Ovary (tissue), 9 donors: Measurements from ENCODE around the gene HOXA4. TPM values are rescaled to one million over a fixed set of nuclear protein-coding genes. Genes with fewer than 3 reads are reported as not detected.

Experiments
- DNase-seq, 5 donors: peaks; one replicate each; pipeline ENCODE4 v3.0.0-alpha.2; 2019 to 2020
- H3K27ac ChIP-seq, 2 donors: fragments of 200-600 bp; one replicate each; pipeline versions ENCODE4 v1.5.1 to v1.8.0; 2019 to 2022
- H3K27me3 ChIP-seq: fragments of 200-600 bp; one replicate; pipeline ENCODE4 v1.8.0; 2022
- H3K36me3 ChIP-seq: fragments of 200-600 bp; sonication (generic); one replicate; pipeline ENCODE4 v1.5.1; 2019
- H3K4me1 ChIP-seq: one replicate; pipeline ENCODE4 v1.8.1; 2013; ENCODE audit warnings: mild to moderate bottlenecking, moderate library complexity; ENCODE audit not compliant: insufficient read depth
- H3K4me3 ChIP-seq: fragments of 200-600 bp; sonication (generic); one replicate; pipeline ENCODE4 v1.5.1; 2017
- H3K9me3 ChIP-seq, 2 donors: fragments of 200-600 bp in 1 of 2; sonication (generic) in 1 of 2; one replicate each; pipeline versions ENCODE4 v1.5.1 to v1.8.1; 2013 to 2019; ENCODE audit warnings: mild to moderate bottlenecking in 1 of 2, moderate library complexity in 1 of 2
- EP300 ChIP-seq: sonication (generic); formaldehyde crosslinking; IDR thresholded peaks from one replicate; pipeline ENCODE4 v1.6.1; 2017; ENCODE audit warnings: antibody characterized with exemption
- POLR2A ChIP-seq: fragments of 450-650 bp; IDR thresholded peaks from one replicate; pipeline ENCODE4 v1.6.1; 2017; ENCODE audit warnings: antibody characterized with exemption, mild to moderate bottlenecking, moderate library complexity
- WGBS, 3 donors: extraction: QIAGEN DNeasy Blood & Tissue Kit in 1 of 3; methylation state at CpG; one replicate each; pipeline versions ENCODE4 v1.1.5 to v1.1.7; 2013 to 2017; 5-methylcytosine and 5-hydroxymethylcytosine counted together
- intact Hi-C, 4 donors: fragments of 100-400 bp; cut with DNase I; formaldehyde crosslinking; loops; one replicate each; pipeline versions ENCODE4 v1.11.0 to v1.15.1; 2022 to 2023
- polyA plus RNA-seq, 2 donors: library from polyadenylated mRNA; stranded (reverse); fragments of 200-250 nt in 1 of 2; fragments of 350-450 nt in 1 of 2; fragmentation: Illumina TruSeq in 1 of 2; extraction: RNeasy Lipid Tissue Mini Kit (QIAGEN cat#74804) in 1 of 2; gene quantifications; one replicate each; pipeline ENCODE4 v1.2.3, GENCODE V29; 2013 to 2014
- total RNA-seq, 7 donors: library from RNA; depleted of rRNA in 2 of 7; stranded (reverse); fragments of >200 nt in 2 of 7; fragmentation: NEBNext Ultra II Directional in 3 of 7; extraction: Animal tissue kit (Norgen Biotek cat#: 25700) in 3 of 7; gene quantifications; one replicate each; pipeline versions ENCODE4 v1.1.0 to v1.2.4, GENCODE V29; 2016 to 2023
- TF ChIP-seq, protein P1 (sequence below), 3 donors: fragments of 450-650 bp in 2 of 3; fragments of 200-600 bp in 1 of 3; IDR thresholded peaks; one replicate each; pipeline versions ENCODE4 v1.5.1 to v1.8.0; 2016 to 2022; ENCODE audit warnings: antibody characterized with exemption in 3 of 3, mild to moderate bottlenecking in 1 of 3
- donor health status: DM: no; HTN: no; CAD: no; lungs with moderate emphysema.
- donor health status: DM: no; HTN: no; CAD: no.
- donor health status: Bipolar disorder and iron deficiency.
- donor health status: DM: yes; HTN: yes; CAD: no.
- donor health status: DM: no; HTN: no; CAD: no.
- donor health status: DM: yes; HTN: yes; CAD: no.

Gene HOXA4
- total and polyA plus RNA-seq, 9 donors, result 0.22 to 34.0 (median 3.5) TPM

DNA sequence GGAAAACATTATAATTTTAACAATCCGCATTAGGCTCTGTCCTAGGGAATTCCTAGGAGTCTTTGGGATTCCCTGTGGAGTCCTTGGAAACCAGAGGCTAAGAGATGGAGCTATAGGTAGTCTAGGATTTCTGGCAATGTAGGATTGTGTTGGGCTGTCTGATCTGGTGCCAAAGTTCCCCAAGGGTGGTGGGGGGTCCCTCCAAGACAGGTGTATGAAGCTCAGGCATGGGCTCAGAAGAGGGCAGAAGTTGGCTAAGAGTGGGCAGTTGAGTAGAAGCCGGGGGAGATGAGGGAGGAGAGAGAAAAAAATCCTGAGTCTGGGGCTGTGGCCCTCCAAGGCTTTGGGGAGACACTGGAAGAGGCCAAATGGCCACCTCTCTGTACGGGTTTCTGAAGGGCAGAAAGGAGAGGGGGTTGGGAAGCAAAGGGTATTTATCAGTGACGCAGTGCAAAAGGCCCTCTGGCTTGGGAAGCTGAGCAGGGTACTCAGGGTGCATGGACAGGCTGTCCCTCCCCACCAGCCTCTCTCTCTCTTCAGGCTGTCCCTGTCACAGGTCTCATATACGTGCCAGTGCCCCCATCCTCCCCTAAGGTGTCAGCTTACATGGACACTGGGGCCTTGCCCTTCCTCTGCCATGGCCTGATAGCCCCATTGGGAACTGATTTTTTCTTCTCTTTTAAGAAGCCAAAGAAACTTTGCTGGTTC, 16.1 kb upstream of the HOXA4 start:
- Histone ChIP-seq H3K4me1 (peaks cover 5% of the 10 kb centered on the region), H3K27me3 (no peaks in the 10 kb centered on the region), H3K4me3 (no peak overlapping the region), H3K36me3 (no peaks in the 10 kb centered on the region), H3K27ac (no peak overlapping the region), H3K9me3 (peaks cover 0 to 7% of the 10 kb centered on the region in 2 donors)
- DNase-seq, result no peak
- WGBS, 3 donors, result 70 to 72% (median 71%) methylated on average over 5 of the region's 5 CpGs
- no peak for TF ChIP-seq EP300
- TF ChIP-seq, protein P1, sequence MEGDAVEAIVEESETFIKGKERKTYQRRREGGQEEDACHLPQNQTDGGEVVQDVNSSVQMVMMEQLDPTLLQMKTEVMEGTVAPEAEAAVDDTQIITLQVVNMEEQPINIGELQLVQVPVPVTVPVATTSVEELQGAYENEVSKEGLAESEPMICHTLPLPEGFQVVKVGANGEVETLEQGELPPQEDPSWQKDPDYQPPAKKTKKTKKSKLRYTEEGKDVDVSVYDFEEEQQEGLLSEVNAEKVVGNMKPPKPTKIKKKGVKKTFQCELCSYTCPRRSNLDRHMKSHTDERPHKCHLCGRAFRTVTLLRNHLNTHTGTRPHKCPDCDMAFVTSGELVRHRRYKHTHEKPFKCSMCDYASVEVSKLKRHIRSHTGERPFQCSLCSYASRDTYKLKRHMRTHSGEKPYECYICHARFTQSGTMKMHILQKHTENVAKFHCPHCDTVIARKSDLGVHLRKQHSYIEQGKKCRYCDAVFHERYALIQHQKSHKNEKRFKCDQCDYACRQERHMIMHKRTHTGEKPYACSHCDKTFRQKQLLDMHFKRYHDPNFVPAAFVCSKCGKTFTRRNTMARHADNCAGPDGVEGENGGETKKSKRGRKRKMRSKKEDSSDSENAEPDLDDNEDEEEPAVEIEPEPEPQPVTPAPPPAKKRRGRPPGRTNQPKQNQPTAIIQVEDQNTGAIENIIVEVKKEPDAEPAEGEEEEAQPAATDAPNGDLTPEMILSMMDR (IDR thresholded peaks at IDR 0.05), result no peak
- no peak for TF ChIP-seq POLR2A
- intact Hi-C loops, result no loop called here

- DNase-seq, result no peak
- WGBS, 3 donors, result 55 to 74% (median 56%) methylated on average over 11 of the region's 11 CpGs
- H3K36me3 ChIP-seq, result no peaks in the 10 kb centered on the region
- no peak overlapping the region for H3K27ac ChIP-seq
- no peak for TF ChIP-seq EP300
- no peak for TF ChIP-seq POLR2A
- TF ChIP-seq, protein P1 (IDR thresholded peaks at IDR 0.05), result no peak
- no peaks in the 10 kb centered on the region for H3K27me3 ChIP-seq
- intact Hi-C loops, result no loop called here
- peaks cover 1% of the 10 kb centered on the region for H3K4me1 ChIP-seq
- peaks cover 0 to 6% of the 10 kb centered on the region in 2 donors for H3K9me3 ChIP-seq
- H3K4me3 ChIP-seq, result no peak overlapping the region
Measured at GRCh38 chr7:27145914-27146412, 15.4 kb upstream of the HOXA4 start.

GRCh38 chr7:27145165-27145913, 14.8 kb upstream of the HOXA4 start:
- no peak overlapping the region for H3K27ac ChIP-seq
- H3K36me3 ChIP-seq, result no peaks in the 10 kb centered on the region
- no peak for DNase-seq
- TF ChIP-seq EP300, result no peak
- TF ChIP-seq, protein P1 (IDR thresholded peaks at IDR 0.05), result no peak
- TF ChIP-seq POLR2A, result no peak
- WGBS, 3 donors, result 46 to 67% (median 47%) methylated on average over 47 of the region's 47 CpGs
- H3K9me3 ChIP-seq, result peaks cover 0 to 6% of the 10 kb centered on the region in 2 donors
- H3K4me1 ChIP-seq, result peaks cover 1% of the 10 kb centered on the region
- H3K4me3 ChIP-seq, result no peak overlapping the region
- intact Hi-C loops, result no loop called here
- no peaks in the 10 kb centered on the region for H3K27me3 ChIP-seq

GRCh38 chr7:27144781-27145164, 14.2 kb upstream of the HOXA4 start:
- Histone ChIP-seq H3K36me3 (no peaks in the 10 kb centered on the region), H3K27ac (no peak overlapping the region), H3K27me3 (no peaks in the 10 kb centered on the region), H3K4me1 (peaks cover 1% of the 10 kb centered on the region), H3K4me3 (no peak overlapping the region), H3K9me3 (peaks cover 0 to 6% of the 10 kb centered on the region in 2 donors)
- intact Hi-C loops, result loop anchor here in 3 of 4 donors (5.0 kb wide), 2 partner anchors 287 to 292 kb away; no protein-coding TSS in a partner anchor
- DNase-seq, result no peak
- 35 to 48% (median 44%) methylated on average over 31 of the region's 31 CpGs for WGBS, 3 donors
- no peak for TF ChIP-seq EP300
- TF ChIP-seq POLR2A, result no peak
- TF ChIP-seq, protein P1 (IDR thresholded peaks at IDR 0.05), result no peak
